K562 (cell line): Measurements from ENCODE around the gene CFAP73. TPM values are rescaled to one million over a fixed set of nuclear protein-coding genes. Genes with fewer than 3 reads are reported as not detected.

Source experiments
- ARNT ChIP-seq, 2 experiments: fragments of 450-650 bp; IDR thresholded peaks; 2 replicates each; pipeline ENCODE4 v1.6.1; 2016; ENCODE audit warnings: mild to moderate bottlenecking in 1 of 2
- CAMTA2 ChIP-seq: fragments of 250-450 bp; sonication (Bioruptor Pico); conservative IDR thresholded peaks from 2 replicates; pipeline ENCODE4 v1.5.1; 2022
- CBFA2T2 ChIP-seq: fragments of 450-650 bp; conservative IDR thresholded peaks from 2 replicates; pipeline ENCODE4 v1.6.1; 2017; ENCODE audit warnings: mild to moderate bottlenecking
- ETV1 ChIP-seq: fragments of 450-650 bp; conservative IDR thresholded peaks from 2 replicates; pipeline ENCODE4 v1.6.1; 2016; ENCODE audit warnings: missing genetic modification characterization, control low read depth, low read depth, missing compliant biosample characterization
- FOXJ2 ChIP-seq: fragments of 200-800 bp; sonication (Bioruptor generic); IDR thresholded peaks from 2 replicates; pipeline ENCODE4 v1.6.1; 2016; ENCODE audit warnings: missing genetic modification characterization, missing compliant biosample characterization
- KDM4B ChIP-seq, 2 experiments: fragments of 450-650 bp in 1 of 2; sonication (generic) in 1 of 2; IDR thresholded peaks; 2 replicates each; pipeline ENCODE4 v1.6.1; 2016 to 2017; ENCODE audit warnings: borderline replicate concordance in 2 of 2, antibody characterized with exemption in 1 of 2, low read depth in 1 of 2, mild to moderate bottlenecking in 1 of 2
- MEF2D ChIP-seq: conservative IDR thresholded peaks from 2 replicates; pipeline ENCODE4 v1.6.1; 2016; ENCODE audit warnings: low read depth, missing genetic modification characterization, missing compliant biosample characterization
- NFE2 ChIP-seq: IDR thresholded peaks from 2 replicates; pipeline ENCODE4 v1.6.1; 2014; ENCODE audit warnings: antibody characterized with exemption, low read depth
- RAD21 ChIP-seq, 2 experiments: fragments of 250-450 bp in 1 of 2; fragments of 450-650 bp in 1 of 2; sonication (Bioruptor Pico) in 1 of 2; formaldehyde crosslinking in 1 of 2; IDR thresholded peaks in 1 of 2; conservative IDR thresholded peaks in 1 of 2; 2 replicates each; pipeline versions ENCODE4 v1.4.0 to v1.8.0; 2020 to 2022; ENCODE audit warnings: mild to moderate bottlenecking in 2 of 2, moderate library complexity in 1 of 2
- SOX6 ChIP-seq: fragments of 450-650 bp; IDR thresholded peaks from 2 replicates; pipeline ENCODE4 v1.6.1; 2014; ENCODE audit warnings: mild to moderate bottlenecking
- YY1 ChIP-seq, 3 experiments: IDR thresholded peaks; 2 replicates each; pipeline ENCODE4 v1.6.1; 2011; ENCODE audit warnings: low read length in 2 of 3, mild to moderate bottlenecking in 2 of 3, moderate library complexity in 2 of 3, borderline replicate concordance in 1 of 3, control low read depth in 1 of 3, low read depth in 1 of 3; ENCODE audit not compliant: insufficient read depth in 3 of 3, insufficient replicate concordance in 2 of 3, control insufficient read depth in 1 of 3, insufficient read length in 1 of 3; ENCODE audit errors: extremely low read depth in 1 of 3
- ZNF143 ChIP-seq: sonication (generic); formaldehyde crosslinking; IDR thresholded peaks from 2 replicates; pipeline ENCODE4 v1.9.0; 2022; ENCODE audit warnings: mild to moderate bottlenecking, missing genetic modification reagents
- ZNF212 ChIP-seq: fragments of 450-650 bp; formaldehyde crosslinking; IDR thresholded peaks from 2 replicates; pipeline ENCODE4 v1.4.0; 2020; ENCODE audit warnings: mild to moderate bottlenecking
- polyA plus RNA-seq, 8 experiments: library from polyadenylated mRNA; depleted of rRNA in 4 of 8; stranded (reverse) in 5 of 8; unstranded in 3 of 8; fragments of >200 nt; fragmentation: Nextera tagmentation in 2 of 8; fragmentation: Illumina TruSeq in 1 of 8; extraction: Ambion mirVana in 2 of 8; extraction: Trizol in 1 of 8; gene quantifications; 2 replicates each; pipeline versions ENCODE4 v1.2.1 to v1.2.3, GENCODE V29; 2011 to 2014; ENCODE audit warnings: inconsistent platforms in 1 of 8, missing spikeins in 1 of 8
- total RNA-seq, 7 experiments: library from RNA; depleted of rRNA in 6 of 7; stranded (reverse); fragments of >200 nt in 6 of 7; fragmentation: Illumina TruSeq in 2 of 7; extraction: Trizol in 2 of 7; gene quantifications; 2 replicates each; pipeline versions ENCODE4 v1.2.1 to v1.2.3, GENCODE V29; 2011 to 2021; ENCODE audit warnings: low replicate concordance in 1 of 7
- TF ChIP-seq, protein P1 (sequence below): fragments of 250-450 bp; sonication (Bioruptor Pico); IDR thresholded peaks from 2 replicates; pipeline ENCODE4 v1.8.0; 2022; ENCODE audit warnings: moderate library complexity, mild to moderate bottlenecking, inconsistent platforms
- TF ChIP-seq, protein P2 (sequence below), 3 experiments: IDR thresholded peaks in 2 of 3; conservative IDR thresholded peaks in 1 of 3; 2 replicates each; pipeline ENCODE4 v1.5.1; 2011 to 2012; ENCODE audit warnings: low read length in 3 of 3, mild to moderate bottlenecking in 3 of 3, control low read depth in 2 of 3, improper control_type of control experiment in 1 of 3, inconsistent platforms in 1 of 3, low read depth in 1 of 3, mixed read lengths in 1 of 3, moderate library complexity in 1 of 3; ENCODE audit not compliant: insufficient read depth in 2 of 3
- TF ChIP-seq, protein P3 (sequence below): IDR thresholded peaks from 2 replicates; pipeline ENCODE4 v1.6.1; 2011; ENCODE audit not compliant: insufficient read length; ENCODE audit errors: extremely low read depth
- TF ChIP-seq, protein P4 (sequence below): IDR thresholded peaks from 3 replicates; pipeline ENCODE4 v1.6.1; 2011; ENCODE audit warnings: borderline replicate concordance, mild to moderate bottlenecking, moderate library complexity; ENCODE audit not compliant: insufficient read length; ENCODE audit errors: extremely low read depth

CFAP73 gene
- total and polyA plus RNA-seq, 9 of the 15 experiments (the other 6 are each of a cell fraction or from before 2014, with no cell fraction given), result not detected

DNA sequence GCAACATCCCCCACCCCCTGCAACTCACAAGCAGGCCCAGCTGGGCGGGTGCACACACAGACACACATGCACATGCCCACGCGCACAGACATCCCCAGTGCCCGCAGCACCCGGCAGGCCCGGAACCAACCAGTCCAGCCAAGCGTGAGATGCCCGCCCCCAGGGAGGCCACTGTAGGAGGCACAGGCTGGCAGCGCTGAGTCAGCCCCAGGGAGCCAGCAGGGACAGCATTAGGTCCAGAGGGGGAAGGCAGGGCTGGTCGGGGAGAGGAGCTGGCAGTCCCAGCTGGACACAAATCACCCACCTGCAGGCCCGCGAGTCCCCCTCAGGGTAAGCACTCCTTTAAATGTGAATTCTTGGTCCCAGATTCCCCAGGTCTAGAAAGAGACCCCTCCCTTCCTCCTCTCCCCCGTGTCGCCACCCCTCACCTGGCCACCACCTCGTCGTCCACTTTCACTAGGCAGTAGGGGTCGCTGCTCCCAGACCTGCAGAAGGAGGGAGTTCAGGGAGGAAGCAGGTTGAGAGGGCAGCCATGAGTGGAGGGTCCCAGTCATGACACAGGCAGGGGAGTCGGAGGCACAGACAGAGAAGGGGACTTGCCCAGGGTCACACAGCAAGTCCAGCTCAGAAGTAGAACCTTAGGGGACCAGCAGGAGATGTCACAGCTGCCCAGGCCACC is 18.9 kb upstream of the CFAP73 start (continued):
- TF ChIP-seq, protein P1, sequence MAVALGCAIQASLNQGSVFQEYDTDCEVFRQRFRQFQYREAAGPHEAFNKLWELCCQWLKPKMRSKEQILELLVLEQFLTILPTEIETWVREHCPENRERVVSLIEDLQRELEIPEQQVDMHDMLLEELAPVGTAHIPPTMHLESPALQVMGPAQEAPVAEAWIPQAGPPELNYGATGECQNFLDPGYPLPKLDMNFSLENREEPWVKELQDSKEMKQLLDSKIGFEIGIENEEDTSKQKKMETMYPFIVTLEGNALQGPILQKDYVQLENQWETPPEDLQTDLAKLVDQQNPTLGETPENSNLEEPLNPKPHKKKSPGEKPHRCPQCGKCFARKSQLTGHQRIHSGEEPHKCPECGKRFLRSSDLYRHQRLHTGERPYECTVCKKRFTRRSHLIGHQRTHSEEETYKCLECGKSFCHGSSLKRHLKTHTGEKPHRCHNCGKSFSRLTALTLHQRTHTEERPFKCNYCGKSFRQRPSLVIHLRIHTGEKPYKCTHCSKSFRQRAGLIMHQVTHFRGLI, result no peak
- TF ChIP-seq, protein P2, sequence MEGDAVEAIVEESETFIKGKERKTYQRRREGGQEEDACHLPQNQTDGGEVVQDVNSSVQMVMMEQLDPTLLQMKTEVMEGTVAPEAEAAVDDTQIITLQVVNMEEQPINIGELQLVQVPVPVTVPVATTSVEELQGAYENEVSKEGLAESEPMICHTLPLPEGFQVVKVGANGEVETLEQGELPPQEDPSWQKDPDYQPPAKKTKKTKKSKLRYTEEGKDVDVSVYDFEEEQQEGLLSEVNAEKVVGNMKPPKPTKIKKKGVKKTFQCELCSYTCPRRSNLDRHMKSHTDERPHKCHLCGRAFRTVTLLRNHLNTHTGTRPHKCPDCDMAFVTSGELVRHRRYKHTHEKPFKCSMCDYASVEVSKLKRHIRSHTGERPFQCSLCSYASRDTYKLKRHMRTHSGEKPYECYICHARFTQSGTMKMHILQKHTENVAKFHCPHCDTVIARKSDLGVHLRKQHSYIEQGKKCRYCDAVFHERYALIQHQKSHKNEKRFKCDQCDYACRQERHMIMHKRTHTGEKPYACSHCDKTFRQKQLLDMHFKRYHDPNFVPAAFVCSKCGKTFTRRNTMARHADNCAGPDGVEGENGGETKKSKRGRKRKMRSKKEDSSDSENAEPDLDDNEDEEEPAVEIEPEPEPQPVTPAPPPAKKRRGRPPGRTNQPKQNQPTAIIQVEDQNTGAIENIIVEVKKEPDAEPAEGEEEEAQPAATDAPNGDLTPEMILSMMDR (IDR thresholded peaks at IDR 0.05 in 2 of 3, conservative IDR thresholded peaks at IDR 0.05 in 1 of 3; ENCODE audit: insufficient read depth in 2 of 3, low read depth in 1 of 3, low read length in 3 of 3), result peak; percentile 48 to 63 (median 57)
- TF ChIP-seq, protein P3, sequence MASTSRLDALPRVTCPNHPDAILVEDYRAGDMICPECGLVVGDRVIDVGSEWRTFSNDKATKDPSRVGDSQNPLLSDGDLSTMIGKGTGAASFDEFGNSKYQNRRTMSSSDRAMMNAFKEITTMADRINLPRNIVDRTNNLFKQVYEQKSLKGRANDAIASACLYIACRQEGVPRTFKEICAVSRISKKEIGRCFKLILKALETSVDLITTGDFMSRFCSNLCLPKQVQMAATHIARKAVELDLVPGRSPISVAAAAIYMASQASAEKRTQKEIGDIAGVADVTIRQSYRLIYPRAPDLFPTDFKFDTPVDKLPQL, result no peak
- TF ChIP-seq, protein P4, sequence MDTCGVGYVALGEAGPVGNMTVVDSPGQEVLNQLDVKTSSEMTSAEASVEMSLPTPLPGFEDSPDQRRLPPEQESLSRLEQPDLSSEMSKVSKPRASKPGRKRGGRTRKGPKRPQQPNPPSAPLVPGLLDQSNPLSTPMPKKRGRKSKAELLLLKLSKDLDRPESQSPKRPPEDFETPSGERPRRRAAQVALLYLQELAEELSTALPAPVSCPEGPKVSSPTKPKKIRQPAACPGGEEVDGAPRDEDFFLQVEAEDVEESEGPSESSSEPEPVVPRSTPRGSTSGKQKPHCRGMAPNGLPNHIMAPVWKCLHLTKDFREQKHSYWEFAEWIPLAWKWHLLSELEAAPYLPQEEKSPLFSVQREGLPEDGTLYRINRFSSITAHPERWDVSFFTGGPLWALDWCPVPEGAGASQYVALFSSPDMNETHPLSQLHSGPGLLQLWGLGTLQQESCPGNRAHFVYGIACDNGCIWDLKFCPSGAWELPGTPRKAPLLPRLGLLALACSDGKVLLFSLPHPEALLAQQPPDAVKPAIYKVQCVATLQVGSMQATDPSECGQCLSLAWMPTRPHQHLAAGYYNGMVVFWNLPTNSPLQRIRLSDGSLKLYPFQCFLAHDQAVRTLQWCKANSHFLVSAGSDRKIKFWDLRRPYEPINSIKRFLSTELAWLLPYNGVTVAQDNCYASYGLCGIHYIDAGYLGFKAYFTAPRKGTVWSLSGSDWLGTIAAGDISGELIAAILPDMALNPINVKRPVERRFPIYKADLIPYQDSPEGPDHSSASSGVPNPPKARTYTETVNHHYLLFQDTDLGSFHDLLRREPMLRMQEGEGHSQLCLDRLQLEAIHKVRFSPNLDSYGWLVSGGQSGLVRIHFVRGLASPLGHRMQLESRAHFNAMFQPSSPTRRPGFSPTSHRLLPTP, result no peak
- TF ChIP-seq ZNF212 (CRISPR knock-in tag) (no peak), CAMTA2 (CRISPR knock-in tag) (no peak), YY1 (IDR thresholded peaks at IDR 0.05; ENCODE audit: borderline replicate concordance in 1 of 3, control insufficient read depth in 1 of 3, extremely low read depth in 1 of 3, insufficient read depth in 3 of 3, insufficient read length in 1 of 3, insufficient replicate concordance in 2 of 3, low read depth in 1 of 3, low read length in 2 of 3) (peak in 1 of 3 experiments; percentile 36), ARNT (IDR thresholded peaks at IDR 0.05) (no peak), SOX6 (no peak), FOXJ2 (no peak), ZNF143 (CRISPR knock-in tag) (no peak), KDM4B (IDR thresholded peaks at IDR 0.05; ENCODE audit: borderline replicate concordance in 2 of 2, low read depth in 1 of 2) (no peak), ETV1 (tag) (no peak), MEF2D (no peak), RAD21 (CRISPR knock-in tag; conservative IDR thresholded peaks at IDR 0.05 in 1 of 2, IDR thresholded peaks at IDR 0.05 in 1 of 2) (0 out of 4 replicates have a peak, but pooled peaks of 1 of the 2 experiments have one; percentile 10), NFE2 (no peak), CBFA2T2 (no peak)
- TF ChIP-seq, all 486 proteins: peak for 5
